Glutamatergic neuron (in vitro differentiated cells): ENCODE data around the gene ELF2. TPM values are rescaled to one million over a fixed set of nuclear protein-coding genes. Genes with fewer than 3 reads are reported as not detected.

Source experiments
- DNase-seq: peaks from one replicate; pipeline ENCODE4 v3.0.0; 2022
- H3K27ac Mint-ChIP-seq: one replicate; pipeline ENCODE4 v1.8.0; 2020; ENCODE audit warnings: mild to moderate bottlenecking, mixed read lengths, inconsistent platforms; ENCODE audit not compliant: unreplicated experiment
- H3K27me3 Mint-ChIP-seq: one replicate; pipeline ENCODE4 v1.8.0; 2020; ENCODE audit warnings: mild to moderate bottlenecking, moderate library complexity, mixed read lengths, inconsistent platforms; ENCODE audit not compliant: unreplicated experiment
- H3K36me3 Mint-ChIP-seq: one replicate; pipeline ENCODE4 v1.8.0; 2020; ENCODE audit warnings: mild to moderate bottlenecking, mixed read lengths, inconsistent platforms; ENCODE audit not compliant: unreplicated experiment
- H3K4me1 Mint-ChIP-seq: one replicate; pipeline ENCODE4 v1.8.0; 2020; ENCODE audit warnings: mild to moderate bottlenecking, low read depth, mixed read lengths, inconsistent platforms; ENCODE audit not compliant: unreplicated experiment
- H3K4me3 Mint-ChIP-seq: one replicate; pipeline ENCODE4 v1.8.0; 2020; ENCODE audit warnings: mild to moderate bottlenecking, mixed read lengths, inconsistent platforms; ENCODE audit not compliant: unreplicated experiment
- H3K9me3 Mint-ChIP-seq: one replicate; pipeline ENCODE4 v1.8.0; 2020; ENCODE audit warnings: mild to moderate bottlenecking, moderate library complexity, mixed read lengths, inconsistent platforms; ENCODE audit not compliant: unreplicated experiment
- total RNA-seq: library from RNA; stranded (reverse); fragmentation: NEBNext Ultra II Directional; extraction: Animal tissue kit (Norgen Biotek cat#: 25700); gene quantifications from one replicate; pipeline ENCODE4 v1.2.1, GENCODE V29; 2021; ENCODE audit not compliant: unreplicated experiment
- TF ChIP-seq, protein P1 (sequence below): fragments of 200-600 bp; sonication (generic); IDR thresholded peaks from one replicate; pipeline ENCODE4 v1.5.0; 2021; ENCODE audit not compliant: partially characterized antibody, unreplicated experiment

ELF2 gene
- total RNA-seq, 1 donor from 2014 or later: 32.4 TPM

DNA sequence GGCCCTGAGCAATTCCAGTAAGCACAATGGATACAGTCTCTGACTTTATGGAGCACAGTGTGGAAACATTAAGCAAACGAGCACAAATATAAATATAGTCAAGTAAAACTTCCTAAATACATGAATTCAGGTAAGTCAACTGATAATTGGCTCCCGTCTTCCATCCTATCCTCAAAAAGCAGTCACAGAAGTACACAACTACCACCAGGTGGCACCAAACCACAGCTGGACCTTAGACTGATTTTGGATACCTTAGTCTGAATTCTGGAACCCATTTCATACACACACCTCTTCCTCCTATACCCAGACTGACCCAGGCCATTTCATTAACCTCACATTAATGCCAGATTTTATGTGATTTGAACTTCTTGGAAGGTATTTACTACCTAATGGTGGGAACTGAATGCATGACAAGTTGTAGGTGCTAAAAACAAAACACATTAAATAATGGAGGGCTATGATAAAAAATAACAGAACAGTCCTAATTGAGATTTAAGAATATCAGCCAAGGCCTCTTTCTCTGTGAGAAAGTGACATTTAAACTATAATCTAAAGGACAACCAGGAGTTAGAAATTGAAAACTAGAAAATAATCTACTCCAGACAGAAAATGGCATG lies 77.5 kb downstream of the ELF2 start:
- Mint-ChIP-seq H3K4me1 (no peaks in the 10 kb centered on the region), H3K9me3 (no peaks in the 10 kb centered on the region), H3K4me3 (no peak overlapping the region), H3K36me3 (no peaks in the 10 kb centered on the region), H3K27ac (no peak overlapping the region), H3K27me3 (no peaks in the 10 kb centered on the region)
- TF ChIP-seq, protein P1, sequence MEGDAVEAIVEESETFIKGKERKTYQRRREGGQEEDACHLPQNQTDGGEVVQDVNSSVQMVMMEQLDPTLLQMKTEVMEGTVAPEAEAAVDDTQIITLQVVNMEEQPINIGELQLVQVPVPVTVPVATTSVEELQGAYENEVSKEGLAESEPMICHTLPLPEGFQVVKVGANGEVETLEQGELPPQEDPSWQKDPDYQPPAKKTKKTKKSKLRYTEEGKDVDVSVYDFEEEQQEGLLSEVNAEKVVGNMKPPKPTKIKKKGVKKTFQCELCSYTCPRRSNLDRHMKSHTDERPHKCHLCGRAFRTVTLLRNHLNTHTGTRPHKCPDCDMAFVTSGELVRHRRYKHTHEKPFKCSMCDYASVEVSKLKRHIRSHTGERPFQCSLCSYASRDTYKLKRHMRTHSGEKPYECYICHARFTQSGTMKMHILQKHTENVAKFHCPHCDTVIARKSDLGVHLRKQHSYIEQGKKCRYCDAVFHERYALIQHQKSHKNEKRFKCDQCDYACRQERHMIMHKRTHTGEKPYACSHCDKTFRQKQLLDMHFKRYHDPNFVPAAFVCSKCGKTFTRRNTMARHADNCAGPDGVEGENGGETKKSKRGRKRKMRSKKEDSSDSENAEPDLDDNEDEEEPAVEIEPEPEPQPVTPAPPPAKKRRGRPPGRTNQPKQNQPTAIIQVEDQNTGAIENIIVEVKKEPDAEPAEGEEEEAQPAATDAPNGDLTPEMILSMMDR: peak; percentile 83
- peak; percentile 70 for DNase-seq

GRCh38 chr4:139092271-139092670 lies 84.7 kb downstream of the ELF2 start:
- peaks cover 3% of the 10 kb centered on the region for H3K27me3 Mint-ChIP-seq
- H3K9me3 Mint-ChIP-seq: peaks cover 2% of the 10 kb centered on the region
- H3K4me1 Mint-ChIP-seq: no peaks in the 10 kb centered on the region
- no peak overlapping the region for H3K4me3 Mint-ChIP-seq
- no peaks in the 10 kb centered on the region for H3K36me3 Mint-ChIP-seq
- TF ChIP-seq, protein P1: no peak
- no peak for DNase-seq
- no peak overlapping the region for H3K27ac Mint-ChIP-seq

- TF ChIP-seq, protein P1: peak; percentile 14
- Mint-ChIP-seq H3K4me3 (peak overlapping the region; percentile 91), H3K27me3 (peaks cover 5% of the 10 kb centered on the region), H3K27ac (no peak overlapping the region), H3K36me3 (no peaks in the 10 kb centered on the region), H3K9me3 (peaks cover 10% of the 10 kb centered on the region), H3K4me1 (peaks cover 2% of the 10 kb centered on the region)
- no peak for DNase-seq
Observed at GRCh38 chr4:139085141-139085540, 91.9 kb downstream of the ELF2 start.

- DNase-seq: no peak
- Mint-ChIP-seq H3K36me3 (no peaks in the 10 kb centered on the region), H3K27ac (peak overlapping the region; percentile 86), H3K4me1 (peaks cover 2% of the 10 kb centered on the region), H3K9me3 (peaks cover 10% of the 10 kb centered on the region), H3K4me3 (peak overlapping the region; percentile 91), H3K27me3 (peaks cover 5% of the 10 kb centered on the region)
- TF ChIP-seq, protein P1: no peak
Observed at GRCh38 chr4:139084804-139085093, 92.3 kb downstream of the ELF2 start.

DNA sequence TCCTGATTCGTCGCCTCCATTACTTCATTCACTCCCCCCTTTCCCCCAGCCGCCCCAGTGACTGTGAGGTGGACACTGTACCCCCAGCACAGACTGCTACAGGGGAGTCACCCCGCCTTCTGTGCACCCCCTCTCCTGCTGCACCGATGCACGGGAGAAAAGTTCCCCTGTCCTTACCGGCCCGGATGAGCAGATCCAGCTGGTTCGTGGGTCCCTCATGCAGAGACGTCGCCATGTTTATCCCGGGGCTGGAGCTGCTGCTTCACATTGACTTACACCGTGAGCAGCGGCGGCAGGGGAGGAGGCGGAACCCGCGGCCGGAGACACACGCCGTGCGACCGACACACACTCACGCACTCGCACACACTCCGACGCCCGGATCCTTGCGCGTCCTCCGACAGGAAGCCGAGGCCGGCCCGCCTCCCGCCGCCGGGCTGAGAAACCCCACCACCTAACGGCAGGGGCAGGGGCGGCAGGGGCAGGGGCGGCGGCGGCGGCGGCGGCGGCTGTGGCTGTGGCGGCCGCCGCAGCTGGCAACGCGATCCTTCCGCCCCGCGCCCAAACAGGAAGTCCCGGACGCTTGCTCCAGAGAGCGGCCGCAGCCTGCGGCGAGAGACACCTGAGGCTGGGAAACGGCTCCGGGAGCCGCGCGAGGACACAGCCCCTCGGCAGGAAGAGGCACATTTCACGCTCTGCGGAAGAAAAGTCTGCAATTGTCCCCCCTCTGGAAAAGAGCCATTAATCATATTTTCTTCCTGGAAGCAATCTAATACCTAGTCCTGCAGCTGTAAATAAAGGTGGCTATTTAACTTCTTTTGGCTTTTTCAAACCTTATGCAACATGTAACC lies 92.8 kb downstream of the ELF2 start:
- H3K27me3 Mint-ChIP-seq: peaks cover 5% of the 10 kb centered on the region
- peak overlapping the region; percentile 95 for H3K4me3 Mint-ChIP-seq
- peaks cover 2% of the 10 kb centered on the region for H3K4me1 Mint-ChIP-seq
- H3K36me3 Mint-ChIP-seq: no peaks in the 10 kb centered on the region
- peak overlapping the region; percentile 92 for H3K27ac Mint-ChIP-seq
- TF ChIP-seq, protein P1: peak; percentile 28
- H3K9me3 Mint-ChIP-seq: peaks cover 10% of the 10 kb centered on the region
- peak; percentile 94 for DNase-seq
